ENCODE measurements around the gene PRICKLE4. TPM values are rescaled to one million over a fixed set of nuclear protein-coding genes. Genes with fewer than 3 reads are reported as not detected.
A peak's percentile ranks its signal among the peaks of the same experiment; 100 is the strongest.

Gene PRICKLE4
- total RNA-seq, 1 experiment from 2014 or later: 0.70 TPM

DNA sequence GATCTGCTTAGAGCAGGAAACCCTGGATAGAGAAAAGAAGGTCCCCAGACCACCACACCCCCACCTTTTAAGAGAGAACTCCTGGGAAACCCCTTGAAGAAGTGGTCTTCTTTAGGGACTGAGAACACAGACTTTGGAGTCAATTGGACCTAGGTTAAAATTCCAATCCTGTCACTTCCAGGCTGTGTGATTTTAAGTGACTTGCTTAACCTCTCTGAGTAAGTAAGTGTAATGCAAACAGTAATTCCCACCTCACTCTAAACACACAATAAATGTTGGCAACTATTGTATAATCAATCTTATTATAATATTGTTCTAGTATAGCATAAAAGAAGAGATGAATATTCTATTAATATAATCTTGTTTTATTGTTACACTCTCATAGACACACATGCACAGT is 48.4 kb upstream of the PRICKLE4 start:
- no peaks in the 10 kb centered on the region for H3K9me3 ChIP-seq (ENCODE audit: control insufficient read depth, low read depth, low read length)
- no peaks in the 10 kb centered on the region for H4K20me1 ChIP-seq (ENCODE audit: control insufficient read depth, insufficient read depth, insufficient read length)
- no peak overlapping the region for H3K18ac ChIP-seq (ENCODE audit: insufficient read length, low read depth, low read length)
- H3K27me3 ChIP-seq (ENCODE audit: insufficient read depth, low read length): no peaks in the 10 kb centered on the region
- TF ChIP-seq, protein P1, sequence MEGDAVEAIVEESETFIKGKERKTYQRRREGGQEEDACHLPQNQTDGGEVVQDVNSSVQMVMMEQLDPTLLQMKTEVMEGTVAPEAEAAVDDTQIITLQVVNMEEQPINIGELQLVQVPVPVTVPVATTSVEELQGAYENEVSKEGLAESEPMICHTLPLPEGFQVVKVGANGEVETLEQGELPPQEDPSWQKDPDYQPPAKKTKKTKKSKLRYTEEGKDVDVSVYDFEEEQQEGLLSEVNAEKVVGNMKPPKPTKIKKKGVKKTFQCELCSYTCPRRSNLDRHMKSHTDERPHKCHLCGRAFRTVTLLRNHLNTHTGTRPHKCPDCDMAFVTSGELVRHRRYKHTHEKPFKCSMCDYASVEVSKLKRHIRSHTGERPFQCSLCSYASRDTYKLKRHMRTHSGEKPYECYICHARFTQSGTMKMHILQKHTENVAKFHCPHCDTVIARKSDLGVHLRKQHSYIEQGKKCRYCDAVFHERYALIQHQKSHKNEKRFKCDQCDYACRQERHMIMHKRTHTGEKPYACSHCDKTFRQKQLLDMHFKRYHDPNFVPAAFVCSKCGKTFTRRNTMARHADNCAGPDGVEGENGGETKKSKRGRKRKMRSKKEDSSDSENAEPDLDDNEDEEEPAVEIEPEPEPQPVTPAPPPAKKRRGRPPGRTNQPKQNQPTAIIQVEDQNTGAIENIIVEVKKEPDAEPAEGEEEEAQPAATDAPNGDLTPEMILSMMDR (conservative IDR thresholded peaks at IDR 0.05): no peak
- H3K4ac ChIP-seq (ENCODE audit: low read depth, low read length): no peak overlapping the region
- H3T11ph ChIP-seq (ENCODE audit: low read length): no peak overlapping the region
- H2BK15ac ChIP-seq (ENCODE audit: low read depth, low read length): no peak overlapping the region
- no peak overlapping the region for H4K91ac ChIP-seq (ENCODE audit: insufficient read length, low read depth, low read length)
- peaks cover 11% of the 10 kb centered on the region; the same call in 1 of the 2 replicates for H3K4me1 ChIP-seq (ENCODE audit: insufficient read depth, low read length)
- no peak overlapping the region for H3K56ac ChIP-seq (ENCODE audit: insufficient read length, low read depth, low read length)
- H4K5ac ChIP-seq (ENCODE audit: insufficient read length, low read depth, low read length): no peak overlapping the region
- H2AK5ac ChIP-seq (ENCODE audit: insufficient read length, low read length): no peak overlapping the region
- no peak overlapping the region for H2BK5ac ChIP-seq (ENCODE audit: insufficient read length, low read length)
- H4K8ac ChIP-seq (replicated peaks; ENCODE audit: insufficient read length, low read depth, low read length): no peak overlapping the region
- no peak overlapping the region for H3K14ac ChIP-seq (ENCODE audit: insufficient read depth, low read length)
- no peak overlapping the region for H2AFZ ChIP-seq (ENCODE audit: low read length)
- peaks cover 32% of the 10 kb centered on the region for H3K27me3 Mint-ChIP-seq (ENCODE audit: low read depth)
- H3K36me3 Mint-ChIP-seq (ENCODE audit: insufficient read depth in 1 of 3, low read depth in 3 of 3): no peaks in the 10 kb centered on the region
- H3K27ac Mint-ChIP-seq: no peak overlapping the region
- H3K4me3 Mint-ChIP-seq: peak overlapping the region in 1 of 2 experiments; percentile 93; a peak in 2 of 5 replicates
- H2BK120ac ChIP-seq (ENCODE audit: low read depth, low read length, poor library complexity, severe bottlenecking): no peak overlapping the region
- H3K4me2 ChIP-seq (ENCODE audit: insufficient read depth, insufficient read length, low read length): no peak overlapping the region
- no peak overlapping the region for H3K27ac ChIP-seq (ENCODE audit: insufficient read length, low read depth, low read length)
- no peak for DNase-seq
- no peaks in the 10 kb centered on the region for H3K79me2 ChIP-seq (ENCODE audit: insufficient read depth, low read length)
- H3K23ac ChIP-seq (ENCODE audit: insufficient read length, low read depth, low read length): no peak overlapping the region
- no peak overlapping the region for H3K9ac ChIP-seq (ENCODE audit: extremely low read depth, insufficient read length, low read length)
- no peak overlapping the region for H2BK12ac ChIP-seq (ENCODE audit: insufficient read length, low read depth, low read length)
- no peaks in the 10 kb centered on the region for H3K79me1 ChIP-seq (ENCODE audit: insufficient read depth, low read depth, low read length, poor library complexity, severe bottlenecking)
- H2BK20ac ChIP-seq (ENCODE audit: low read depth, low read length, poor library complexity, severe bottlenecking): no peak overlapping the region
- no peaks in the 10 kb centered on the region; a peak in 1 of 5 replicates for H3K9me3 Mint-ChIP-seq
- peaks cover 55 to 57% of the 10 kb centered on the region in 2 experiments for H3K4me1 Mint-ChIP-seq
- peaks cover 12% of the 10 kb centered on the region for H3K23me2 ChIP-seq (ENCODE audit: insufficient read length, low read depth, low read length, poor library complexity, severe bottlenecking)
